SKM-1 (cell line): ENCODE measurements around the gene NPY5R.

ENCODE experiments used
- DNase-seq: peaks from one replicate; lab custom pipeline; 2025; ENCODE audit not compliant: unreplicated experiment; lab: John Stamatoyannopoulos, UW

Gene NPY5R

DNA sequence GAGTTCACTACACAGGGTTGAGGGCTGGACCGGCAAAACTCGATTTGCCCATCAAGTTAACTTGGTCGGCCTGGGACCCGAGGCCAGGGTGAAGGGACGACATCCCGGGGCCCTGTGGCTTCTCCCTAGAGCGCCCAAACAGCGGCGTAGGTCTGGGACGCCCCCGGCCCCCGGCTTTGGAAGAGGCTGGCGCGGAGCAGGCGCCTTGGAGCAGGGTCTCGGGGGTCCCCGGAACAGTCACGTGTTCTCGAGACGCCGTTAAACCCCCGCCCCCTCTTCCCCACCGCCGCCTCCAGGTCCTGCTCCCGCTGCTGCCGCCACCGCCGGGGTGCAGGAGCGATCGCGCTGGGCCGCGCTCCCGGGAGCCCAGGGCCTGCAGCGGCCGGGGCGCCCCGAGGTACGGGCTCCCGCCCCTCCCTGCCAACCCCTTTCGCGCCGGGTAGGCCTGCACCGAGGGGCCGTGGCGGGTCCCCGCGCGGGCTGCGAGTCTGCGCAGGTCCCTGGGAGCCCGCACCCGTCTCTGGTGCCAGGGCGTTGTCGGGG is at the start of gene NPY5R:
NPY5R (plus strand) TSS at position 289 of the 543 bp plus-strand sequence. CDS start 6,382 bp downstream, outside the sequence.
- DNase-seq, result no peak

DNA sequence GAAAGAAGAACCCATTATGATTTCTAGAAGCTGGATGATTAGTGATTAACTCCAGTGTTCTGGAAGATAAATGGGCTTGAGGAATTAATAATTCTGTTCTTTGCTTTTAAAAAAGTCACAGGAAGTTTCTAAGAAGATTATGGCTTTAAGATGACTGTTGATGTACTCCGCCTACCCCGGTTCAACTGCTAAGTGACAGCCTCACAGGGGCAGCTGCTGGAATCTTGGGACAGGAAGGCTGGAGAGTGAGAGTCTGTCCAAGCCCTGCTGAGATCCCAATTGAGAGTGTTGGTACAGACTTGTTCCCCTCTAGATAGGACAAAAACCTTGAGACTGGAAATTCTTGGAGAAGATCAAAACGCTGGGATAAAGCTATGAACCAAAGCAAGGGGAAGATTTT is 48.6 kb upstream of the NPY5R start:
- no peak for DNase-seq

DNA sequence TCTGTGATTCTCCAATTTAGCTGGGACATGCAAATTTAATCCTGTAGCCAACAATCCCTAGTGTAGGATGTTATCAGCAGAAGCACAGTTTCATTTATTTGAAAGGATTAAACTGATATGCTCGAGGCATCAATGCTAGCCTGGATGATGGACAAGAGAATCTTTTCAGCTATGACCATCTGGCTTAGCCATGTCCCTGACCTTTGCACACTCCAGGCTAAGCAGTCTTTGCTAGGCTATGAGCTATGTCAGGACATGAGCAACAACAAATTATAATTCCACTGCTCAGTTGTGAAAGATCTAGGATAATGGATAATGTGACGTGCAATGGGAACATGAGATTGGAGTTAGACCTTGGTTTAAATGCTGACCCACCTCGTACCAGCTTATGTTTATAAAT is 43.2 kb upstream of the NPY5R start:
- no peak for DNase-seq

DNA sequence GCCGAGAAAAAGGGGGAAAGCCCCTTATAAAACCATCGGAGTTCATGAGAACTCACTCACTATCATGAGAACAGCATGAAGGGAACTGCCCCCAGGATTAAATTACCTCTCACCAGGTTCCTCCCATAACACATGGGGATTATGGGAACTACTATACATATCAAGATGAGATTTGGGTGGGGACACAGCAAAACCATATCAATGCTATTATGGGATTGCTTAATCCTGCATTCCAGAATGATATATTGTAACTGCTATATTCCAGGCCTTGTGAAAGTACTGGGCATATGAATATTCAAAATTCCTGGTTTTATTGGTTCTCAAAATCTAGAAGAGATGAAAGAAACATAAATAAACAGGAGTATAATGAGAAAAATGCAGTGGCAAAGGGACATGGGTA is 40.6 kb upstream of the NPY5R start:
- DNase-seq, result no peak

DNA sequence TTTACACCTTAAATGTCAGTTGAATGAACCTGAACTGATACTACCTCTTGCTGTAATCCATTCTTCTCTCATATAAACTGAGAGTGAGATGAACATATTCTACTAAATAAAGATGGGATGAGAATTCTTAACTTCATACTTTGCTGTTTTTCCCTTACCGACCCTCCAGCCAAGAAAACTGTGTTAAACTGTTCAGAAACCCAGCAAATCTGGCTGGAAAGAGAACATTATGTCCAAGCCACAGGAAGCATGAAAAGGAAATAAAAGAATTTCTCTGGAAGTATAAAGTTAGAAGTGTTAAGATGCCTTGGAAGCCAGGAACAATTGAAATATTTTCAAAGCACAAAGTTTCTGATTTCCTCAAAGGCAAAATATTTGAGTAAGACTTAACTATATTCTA is 34.2 kb upstream of the NPY5R start:
- no peak for DNase-seq

DNA sequence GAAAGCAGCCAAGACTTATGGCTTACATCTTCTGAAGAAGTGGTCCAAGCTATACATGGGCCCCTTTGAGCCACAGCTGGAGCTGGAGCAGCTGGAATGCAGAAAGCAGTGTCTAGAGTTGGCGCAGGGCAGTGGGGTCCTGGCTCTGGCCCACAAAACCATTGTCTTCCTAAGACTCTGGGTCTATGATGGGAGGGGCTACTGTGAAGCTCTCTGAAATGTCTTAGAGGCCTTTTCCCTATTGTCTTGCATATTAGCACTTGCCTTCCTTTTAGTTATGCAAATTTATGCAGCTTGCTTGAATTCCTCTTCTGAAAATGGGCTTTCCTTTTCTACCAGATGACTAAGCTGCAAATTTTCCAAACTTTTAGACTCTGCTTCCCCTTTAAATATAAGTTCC is 26.6 kb upstream of the NPY5R start:
- no peak for DNase-seq

DNA sequence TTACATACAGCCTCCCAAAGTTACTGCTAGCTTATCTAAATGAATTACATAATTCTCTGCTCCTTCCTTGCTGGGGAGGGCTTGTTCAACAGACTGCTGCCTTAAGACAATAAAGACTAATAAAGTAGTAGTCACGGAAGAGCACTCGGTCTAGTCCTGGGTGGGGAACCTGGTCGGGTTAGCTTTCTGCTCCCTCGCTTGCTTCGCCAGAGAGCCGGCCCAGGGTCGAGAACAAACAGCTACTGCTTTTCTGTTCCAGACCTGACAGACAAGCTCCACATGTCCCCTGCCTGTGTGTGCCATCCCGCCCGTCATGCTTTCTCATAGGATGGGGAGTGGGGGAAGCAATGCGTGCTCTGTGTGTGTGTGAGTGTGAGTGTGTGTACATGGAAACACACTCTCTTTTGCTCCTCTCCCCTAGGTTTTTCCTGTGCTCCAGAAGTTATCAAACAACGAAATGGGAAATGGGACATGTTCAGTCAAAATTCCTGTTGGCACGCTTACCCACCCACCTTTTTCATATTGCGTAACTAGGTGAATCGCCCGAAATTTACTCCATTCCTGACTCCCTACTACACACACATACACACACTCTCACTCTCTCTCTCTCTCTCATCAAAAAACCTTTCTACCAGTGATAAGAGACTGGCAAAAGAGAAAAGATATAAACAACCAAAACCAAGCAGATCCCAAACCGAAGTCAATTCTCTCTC is 12.6 kb upstream of the NPY5R start:
- no peak for DNase-seq

DNA sequence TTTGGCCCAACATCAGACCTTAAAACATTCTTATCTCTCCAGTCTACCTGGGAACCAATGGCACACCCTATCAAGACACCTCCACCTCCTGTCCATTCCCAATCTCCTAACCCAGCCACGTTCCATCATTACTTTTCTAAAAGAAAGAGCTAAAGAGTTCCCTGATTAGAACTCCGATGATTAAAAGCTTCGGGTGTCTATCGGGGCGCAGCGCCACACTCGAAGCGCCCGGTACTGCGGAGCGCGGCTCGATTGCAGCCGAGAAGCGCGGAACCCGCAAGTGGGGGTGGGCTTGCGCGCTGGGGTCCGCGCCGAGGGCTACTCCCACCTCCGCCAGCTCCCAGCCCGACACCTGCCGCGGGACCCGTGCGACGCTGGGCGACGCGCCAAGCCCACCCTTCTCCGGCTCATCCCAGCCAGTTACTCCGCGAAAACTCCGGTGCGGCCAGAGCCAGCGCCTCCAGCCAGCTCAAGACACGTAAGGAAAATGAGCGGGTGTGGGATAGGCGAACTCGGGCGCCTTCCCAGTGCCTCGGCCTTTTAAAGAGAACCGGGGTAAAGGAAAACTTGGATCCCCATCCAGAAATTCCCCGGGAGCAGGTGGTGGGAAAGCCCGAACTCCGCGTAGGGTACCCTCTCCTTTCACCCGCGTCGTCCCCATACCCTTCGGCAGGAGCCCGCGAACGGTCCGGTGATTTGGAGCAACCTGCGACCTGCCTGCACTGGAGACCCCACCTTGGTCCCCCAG is 11.9 kb upstream of the NPY5R start:
- no peak for DNase-seq

DNA sequence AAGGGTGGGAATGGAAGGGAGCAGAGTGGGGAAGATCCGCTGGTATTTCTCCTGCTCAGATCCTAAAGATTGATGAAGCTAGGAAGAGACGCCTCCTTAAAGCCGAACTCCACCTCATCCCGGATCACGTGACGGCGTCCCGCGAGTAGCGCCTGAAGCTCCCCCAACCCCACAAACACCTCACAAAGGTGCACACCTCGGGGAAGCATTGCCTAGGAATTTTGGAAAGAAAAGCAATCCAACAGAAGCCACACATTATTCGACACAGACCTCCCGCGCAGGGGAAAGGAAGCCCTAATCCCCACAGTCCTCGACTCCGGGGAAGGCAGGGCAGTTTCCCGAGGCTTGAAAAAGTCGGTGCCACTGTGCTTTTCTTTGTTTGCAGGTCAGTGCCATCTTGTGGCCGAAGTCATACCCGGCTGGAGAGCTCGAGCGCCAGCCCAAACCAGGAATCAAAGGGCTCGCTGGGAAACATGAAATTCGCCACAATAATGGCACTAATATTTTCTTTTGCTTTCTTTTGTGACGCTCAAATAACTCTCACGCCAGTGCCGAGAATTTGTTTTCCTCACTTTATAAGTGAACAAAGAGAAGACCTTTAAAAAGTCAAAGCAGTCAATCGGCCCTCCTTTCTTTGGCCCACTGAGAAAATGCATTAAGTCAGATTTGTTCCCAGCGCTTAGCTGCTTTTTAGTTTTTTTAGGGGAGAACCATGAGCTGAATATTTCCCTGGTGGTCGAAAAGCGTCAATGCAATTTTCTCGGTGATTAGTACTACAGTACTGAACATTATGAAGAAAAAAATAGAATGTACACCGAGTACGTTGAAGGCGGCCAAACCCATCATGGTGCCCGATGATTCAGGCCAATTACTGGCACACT is 10.9 kb upstream of the NPY5R start, which contains the start of gene NPY1R:
NPY1R (minus strand) TSS at position 71 of the 881 bp plus-strand sequence. CDS start 6,042 bp downstream, outside the sequence.
- DNase-seq, result peak; percentile 26

DNA sequence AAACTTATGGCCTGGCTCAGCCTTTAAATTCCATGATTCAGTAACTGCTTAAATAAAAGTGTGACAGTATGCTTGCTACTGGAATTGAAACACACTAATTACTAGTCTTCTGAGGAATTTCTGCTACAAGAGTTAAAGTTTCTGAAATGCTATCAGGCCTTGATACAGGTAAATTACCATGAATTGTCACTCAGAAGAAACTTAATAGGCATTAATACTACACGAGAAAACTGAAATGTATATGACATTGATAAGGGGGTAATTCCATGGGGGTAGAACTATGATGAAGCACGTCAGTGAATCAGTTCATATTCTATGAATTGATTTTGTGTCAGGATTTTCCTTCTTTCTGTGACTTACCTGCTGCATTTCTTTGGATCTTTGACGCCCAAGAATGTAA is 8.3 kb upstream of the NPY5R start:
- DNase-seq, result no peak

DNA sequence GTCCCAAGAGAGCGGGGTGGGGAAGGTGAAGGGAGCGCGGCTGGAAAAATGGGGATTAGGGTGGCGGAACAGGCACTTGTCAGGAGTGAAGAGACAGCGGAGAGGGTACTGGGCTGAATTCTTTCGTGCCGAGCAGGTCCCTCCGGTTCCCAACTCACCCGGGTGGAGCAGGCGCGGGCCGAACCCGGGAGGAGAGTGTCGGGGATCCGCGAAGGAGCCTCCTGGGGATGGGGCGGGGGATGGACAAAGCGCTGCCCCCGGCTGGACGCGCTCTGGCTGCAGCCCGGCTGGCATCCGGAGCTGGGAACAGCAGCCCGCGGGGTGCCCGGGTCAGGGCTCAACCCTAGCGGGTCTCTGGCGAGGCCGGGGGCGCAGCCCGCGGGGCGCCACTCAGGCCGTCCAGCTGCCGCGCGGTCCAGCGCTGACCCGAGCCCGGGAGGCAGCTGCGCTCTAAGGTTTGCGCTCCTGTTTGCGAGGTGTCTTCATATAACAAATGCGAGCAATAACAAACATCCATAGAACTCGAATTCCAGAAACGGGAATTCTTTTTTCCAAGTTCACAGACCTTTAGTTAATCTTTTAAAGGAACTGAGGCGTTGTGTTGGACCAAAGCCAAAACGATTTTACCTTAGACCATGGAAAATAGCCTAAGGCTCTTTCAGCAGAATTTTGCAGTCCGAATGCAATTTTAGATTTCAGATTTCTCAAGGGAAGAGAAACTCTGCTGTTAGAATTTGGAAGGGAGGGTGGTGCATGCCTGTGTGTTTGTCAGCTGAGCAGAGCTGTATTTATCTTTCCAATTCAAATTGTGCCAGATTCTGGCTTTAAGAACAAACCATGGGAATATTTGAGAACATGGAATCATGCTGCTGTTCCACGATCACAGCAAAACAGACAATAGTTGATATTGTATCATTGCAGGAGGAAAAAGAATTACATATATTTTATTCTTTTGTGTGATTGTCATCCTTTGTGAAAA is 744 bp downstream of the NPY5R start:
- no peak for DNase-seq

DNA sequence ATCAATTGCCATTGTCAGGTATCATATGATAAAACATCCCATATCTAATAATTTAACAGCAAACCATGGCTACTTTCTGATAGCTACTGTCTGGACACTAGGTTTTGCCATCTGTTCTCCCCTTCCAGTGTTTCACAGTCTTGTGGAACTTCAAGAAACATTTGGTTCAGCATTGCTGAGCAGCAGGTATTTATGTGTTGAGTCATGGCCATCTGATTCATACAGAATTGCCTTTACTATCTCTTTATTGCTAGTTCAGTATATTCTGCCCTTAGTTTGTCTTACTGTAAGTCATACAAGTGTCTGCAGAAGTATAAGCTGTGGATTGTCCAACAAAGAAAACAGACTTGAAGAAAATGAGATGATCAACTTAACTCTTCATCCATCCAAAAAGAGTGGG is 7.0 kb downstream of the NPY5R start:
- DNase-seq, result no peak

DNA sequence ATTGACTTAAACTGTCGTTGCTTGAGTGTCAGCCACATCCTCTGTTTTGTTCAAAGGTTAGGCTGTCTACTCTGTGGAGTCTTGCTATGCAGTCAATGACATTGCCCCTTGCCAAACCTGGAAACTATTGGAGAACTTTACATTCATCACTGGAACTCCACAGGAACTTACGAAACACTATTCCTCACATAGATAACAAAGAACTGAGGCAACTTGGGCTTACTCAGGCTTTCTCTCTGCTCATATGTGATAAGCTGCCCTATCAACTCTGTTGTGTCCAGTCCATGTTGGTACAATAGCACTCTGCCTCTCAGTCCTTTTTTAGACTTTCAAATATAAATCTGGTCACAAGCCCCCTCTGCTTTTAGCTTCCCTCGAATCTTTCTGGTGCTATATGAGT is 9.4 kb downstream of the NPY5R start:
- DNase-seq, result no peak

DNA sequence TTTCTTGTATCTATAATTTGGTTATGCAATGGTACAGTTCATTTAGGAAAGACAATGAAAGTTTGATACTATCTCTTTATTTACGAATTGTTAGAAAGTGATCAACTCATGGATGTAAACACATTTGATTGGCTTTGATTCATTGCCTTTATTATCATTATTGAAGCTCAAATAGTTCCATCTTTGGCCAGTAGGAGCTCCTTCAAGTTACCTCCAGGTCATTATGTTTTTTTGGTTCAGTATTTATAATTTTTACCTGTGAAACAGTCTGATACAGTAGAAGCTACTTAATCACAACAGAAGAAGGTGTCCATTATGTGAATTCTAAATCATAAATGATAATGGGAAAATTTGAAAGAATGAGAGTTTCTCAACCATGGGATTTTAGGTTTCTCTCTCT is 12.4 kb downstream of the NPY5R start:
- no peak for DNase-seq

DNA sequence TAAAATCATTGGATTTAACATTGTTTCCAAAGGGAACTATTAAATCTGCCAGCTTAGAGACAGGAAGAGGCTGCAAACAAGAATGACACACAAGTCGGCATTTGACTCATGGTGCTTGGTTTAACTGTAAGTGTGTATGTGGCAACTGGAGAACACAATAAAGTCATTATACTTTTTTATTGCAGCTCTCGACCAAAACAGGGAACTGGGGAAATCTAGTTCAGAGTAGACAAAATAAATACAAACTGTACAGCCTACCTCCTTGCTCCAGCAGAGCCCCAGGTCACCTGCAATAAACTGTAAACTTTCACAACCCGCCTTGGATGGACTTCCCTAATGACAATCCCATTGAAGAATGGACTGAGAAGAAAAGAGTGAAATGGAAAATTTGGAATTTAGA is 24.0 kb downstream of the NPY5R start:
- DNase-seq, result no peak

DNA sequence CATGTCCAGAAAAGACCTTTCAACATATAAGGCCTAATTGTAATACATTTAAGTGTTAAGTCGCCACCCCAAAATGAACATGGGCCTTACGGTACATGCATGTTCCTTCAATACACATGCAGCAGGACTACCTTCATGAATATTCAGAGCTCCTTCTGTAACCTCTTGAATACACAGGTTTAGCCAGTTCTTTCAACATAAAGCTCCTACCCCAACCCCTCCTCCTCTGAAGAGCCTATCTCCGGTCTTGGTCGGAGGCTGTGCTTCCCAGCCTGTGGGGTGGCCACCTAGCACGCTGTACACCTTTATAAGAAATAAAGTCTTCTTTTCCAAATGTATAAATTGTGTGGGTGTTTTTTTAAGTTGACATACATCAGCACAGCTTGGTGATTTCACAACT is 28.3 kb downstream of the NPY5R start:
- DNase-seq, result no peak

DNA sequence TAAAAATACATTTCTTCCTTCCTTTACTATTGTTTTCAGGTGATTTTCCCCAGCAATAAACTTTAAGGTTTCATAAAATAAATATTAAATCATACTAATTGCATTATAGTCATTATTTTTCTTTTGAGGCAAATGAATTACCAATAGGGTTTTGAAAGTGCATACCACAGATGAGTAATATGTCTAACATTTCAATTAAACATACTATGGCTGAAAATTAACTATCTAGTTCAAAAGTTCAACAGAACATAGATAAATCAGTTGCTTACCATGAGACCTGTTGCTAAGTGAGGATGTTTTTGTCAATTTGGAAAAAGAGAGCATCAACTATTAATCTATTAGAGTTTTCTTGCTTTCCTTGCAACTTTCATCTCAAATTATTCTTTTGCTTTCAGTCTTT is 35.0 kb downstream of the NPY5R start:
- DNase-seq, result no peak

DNA sequence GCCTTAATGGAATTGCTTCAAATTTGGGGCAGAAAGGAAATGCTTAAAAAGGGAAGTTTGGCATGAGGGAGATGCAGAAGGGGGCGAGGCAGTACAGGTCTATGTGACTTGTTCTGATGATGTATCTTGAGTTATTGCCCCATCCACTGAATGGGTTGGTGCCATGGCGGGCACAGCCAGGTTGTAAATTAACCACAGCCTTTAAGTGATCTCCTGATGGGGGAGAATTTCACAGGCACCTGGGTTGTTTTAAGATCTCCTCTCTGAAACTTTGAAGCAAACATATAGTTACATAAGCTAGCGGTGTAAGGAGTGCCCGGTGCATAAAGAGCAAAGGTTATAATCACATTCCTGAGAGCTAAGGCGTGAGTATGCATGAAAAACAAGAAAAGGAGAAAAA is 37.0 kb downstream of the NPY5R start:
- no peak for DNase-seq

DNA sequence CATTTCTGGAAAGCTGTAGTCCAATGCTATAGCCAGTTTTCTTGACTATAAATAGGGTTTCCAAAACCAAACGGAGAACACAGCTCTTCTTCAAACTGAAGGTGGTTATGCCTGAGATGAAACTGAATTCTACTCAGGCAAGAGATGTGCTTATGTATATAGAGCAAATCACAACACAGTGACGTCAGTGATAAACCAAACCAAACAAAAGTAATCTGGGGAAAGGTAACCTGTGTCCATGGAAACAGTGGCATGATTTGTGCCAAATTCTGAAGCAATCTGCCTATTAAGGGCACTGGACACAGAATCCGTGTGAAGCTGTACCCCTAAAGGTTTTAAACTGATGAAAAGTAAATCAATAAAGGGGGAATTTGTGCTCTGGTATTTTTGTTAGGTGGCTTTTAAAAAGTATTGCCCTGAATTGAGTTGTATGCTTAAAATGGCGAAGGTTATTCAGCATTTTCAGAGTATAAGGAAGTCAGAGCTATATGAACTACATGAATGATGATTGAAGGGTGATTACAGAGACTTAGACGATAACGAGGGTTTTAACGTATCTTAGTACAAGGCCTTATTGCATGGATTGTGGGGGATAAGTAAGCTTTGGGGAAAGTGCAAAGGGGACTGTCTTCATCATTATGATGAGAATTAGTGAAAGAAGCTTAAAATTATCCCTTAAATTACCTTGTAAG is 38.6 kb downstream of the NPY5R start:
- DNase-seq, result no peak

DNA sequence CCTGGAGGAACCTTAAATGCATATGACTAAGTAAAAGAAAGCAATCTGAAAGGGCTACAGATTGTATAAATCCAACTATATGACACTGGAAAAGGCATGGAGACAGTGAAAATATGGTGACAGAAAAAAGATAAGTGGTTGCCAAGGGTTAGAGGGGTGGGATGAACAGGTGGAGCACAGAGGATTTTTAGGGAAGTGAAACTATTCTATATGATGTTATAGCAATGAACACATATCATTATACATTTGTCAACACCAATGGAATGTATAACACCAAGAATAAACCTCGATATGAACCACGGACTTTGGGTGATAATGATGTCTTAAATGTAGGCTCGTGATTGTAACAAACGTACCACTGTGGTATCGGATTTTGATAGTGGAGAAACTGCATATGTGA is 40.7 kb downstream of the NPY5R start:
- DNase-seq, result no peak
